Suprapubic skin (tissue), 4 donors: ENCODE data around the gene UNC45A.

Experiments
- EP300 ChIP-seq: sonication (generic); formaldehyde crosslinking; IDR thresholded peaks from one replicate; pipeline ENCODE4 v1.6.1; 2017; ENCODE audit warnings: antibody characterized with exemption
- POLR2AphosphoS5 ChIP-seq, 3 donors: sonication (generic); formaldehyde crosslinking; IDR thresholded peaks; one replicate each; pipeline ENCODE4 v1.6.1; 2017; ENCODE audit warnings: antibody characterized with exemption in 3 of 3

DNA sequence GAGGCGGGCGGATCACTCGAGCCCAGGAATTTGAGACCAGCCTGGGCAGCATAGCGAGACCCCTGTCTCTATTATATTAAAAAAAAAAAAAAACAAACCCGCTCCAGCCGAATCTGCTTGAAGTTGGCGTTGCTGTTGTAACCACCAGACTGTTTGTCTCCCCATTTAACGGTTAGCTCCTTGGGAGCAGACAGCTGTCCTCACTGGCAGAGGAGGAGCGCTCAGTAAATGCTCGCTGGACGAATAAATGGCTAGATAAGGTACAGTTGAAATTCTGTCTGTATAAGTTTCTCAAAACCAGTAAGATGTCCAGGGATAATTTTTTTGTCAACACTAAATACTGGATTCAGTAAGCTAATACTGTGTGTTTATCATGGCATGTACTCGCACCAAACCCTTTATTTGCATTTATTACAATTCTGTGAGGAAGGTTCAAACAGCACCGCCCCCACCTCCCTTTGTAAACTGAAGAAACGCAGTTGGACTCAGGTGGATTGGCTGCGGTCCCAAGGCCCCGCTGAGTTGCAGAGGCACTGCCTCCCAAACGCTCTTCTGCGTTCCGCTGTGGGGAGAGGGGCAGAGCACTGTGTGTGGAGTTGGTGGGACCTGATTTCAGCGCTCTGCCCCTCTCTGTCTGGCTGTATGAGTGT, 20.7 kb downstream of the UNC45A start:
- TF ChIP-seq EP300 (no peak), POLR2AphosphoS5 (IDR thresholded peaks at IDR 0.05) (no peak)
